Osteoblast (primary cell): ENCODE data around the gene GALNT2. TPM values are rescaled to one million over a fixed set of nuclear protein-coding genes. Genes with fewer than 3 reads are reported as not detected.

ENCODE experiments used
- DNase-seq: peaks from one replicate; pipeline ENCODE4 v3.0.0; 2011; ENCODE audit warnings: low spot score, mixed read lengths; ENCODE audit not compliant: insufficient read length; ENCODE audit errors: missing footprints
- H2AFZ ChIP-seq: 2 replicates; pipeline ENCODE4 v1.6.0; 2011; ENCODE audit warnings: mild to moderate bottlenecking, low read length
- H3K27ac ChIP-seq: 2 replicates; pipeline ENCODE4 v1.5.1; 2011; ENCODE audit warnings: mild to moderate bottlenecking, low read depth, low read length, moderate library complexity
- H3K27me3 ChIP-seq: 2 replicates; pipeline ENCODE4 v1.6.0; 2012; ENCODE audit warnings: mild to moderate bottlenecking, control low read depth, inconsistent platforms, low read length, moderate library complexity; ENCODE audit not compliant: insufficient read depth
- H3K36me3 ChIP-seq: 2 replicates; pipeline ENCODE4 v1.5.1; 2011; ENCODE audit warnings: mild to moderate bottlenecking, low read length, control low read depth, moderate library complexity; ENCODE audit not compliant: insufficient read depth
- H3K4me1 ChIP-seq: 2 replicates; pipeline ENCODE4 v1.5.1; 2011; ENCODE audit warnings: mild to moderate bottlenecking, low read length, control low read depth, moderate library complexity; ENCODE audit not compliant: insufficient read depth
- H3K4me2 ChIP-seq: 2 replicates; pipeline ENCODE4 v1.6.0; 2011; ENCODE audit warnings: mild to moderate bottlenecking, low read length; ENCODE audit not compliant: insufficient read depth
- H3K4me3 ChIP-seq: fragments of 200-600 bp; sonication (generic); 3 replicates; pipeline ENCODE4 v1.5.1; 2012; ENCODE audit warnings: mild to moderate bottlenecking, low read length, inconsistent platforms; ENCODE audit not compliant: insufficient read depth
- H3K79me2 ChIP-seq: 2 replicates; pipeline ENCODE4 v1.6.0; 2012; ENCODE audit warnings: mild to moderate bottlenecking, low read length, control low read depth, inconsistent platforms; ENCODE audit not compliant: insufficient read depth
- H3K9me3 ChIP-seq: 2 replicates; pipeline ENCODE4 v1.5.1; 2011; ENCODE audit warnings: low read depth, low read length, control low read depth
- H4K20me1 ChIP-seq: 2 replicates; pipeline ENCODE4 v1.6.0; 2012; ENCODE audit warnings: mild to moderate bottlenecking, low read length, control low read depth; ENCODE audit not compliant: insufficient read depth
- total RNA-seq: library from RNA; depleted of rRNA; stranded (reverse); fragments of >200 nt; gene quantifications from 2 replicates; pipeline ENCODE4 v1.2.3, GENCODE V29; 2012
- TF ChIP-seq, protein P1 (sequence below): IDR thresholded peaks from 2 replicates; pipeline ENCODE4 v1.5.1; 2011; ENCODE audit warnings: mild to moderate bottlenecking, low read depth, low read length, moderate library complexity; ENCODE audit errors: extremely low read depth

Gene GALNT2
- total RNA-seq, 1 donor = 83.2 TPM

GRCh38 chr1:230279583-230279945, 212.5 kb downstream of the GALNT2 start:
- no peak overlapping the region for H2AFZ ChIP-seq
- no peaks in the 10 kb centered on the region for H3K27me3 ChIP-seq
- no peak overlapping the region for H3K4me2 ChIP-seq
- H4K20me1 ChIP-seq = peaks cover 2% of the 10 kb centered on the region
- no peak for DNase-seq
- TF ChIP-seq, protein P1, sequence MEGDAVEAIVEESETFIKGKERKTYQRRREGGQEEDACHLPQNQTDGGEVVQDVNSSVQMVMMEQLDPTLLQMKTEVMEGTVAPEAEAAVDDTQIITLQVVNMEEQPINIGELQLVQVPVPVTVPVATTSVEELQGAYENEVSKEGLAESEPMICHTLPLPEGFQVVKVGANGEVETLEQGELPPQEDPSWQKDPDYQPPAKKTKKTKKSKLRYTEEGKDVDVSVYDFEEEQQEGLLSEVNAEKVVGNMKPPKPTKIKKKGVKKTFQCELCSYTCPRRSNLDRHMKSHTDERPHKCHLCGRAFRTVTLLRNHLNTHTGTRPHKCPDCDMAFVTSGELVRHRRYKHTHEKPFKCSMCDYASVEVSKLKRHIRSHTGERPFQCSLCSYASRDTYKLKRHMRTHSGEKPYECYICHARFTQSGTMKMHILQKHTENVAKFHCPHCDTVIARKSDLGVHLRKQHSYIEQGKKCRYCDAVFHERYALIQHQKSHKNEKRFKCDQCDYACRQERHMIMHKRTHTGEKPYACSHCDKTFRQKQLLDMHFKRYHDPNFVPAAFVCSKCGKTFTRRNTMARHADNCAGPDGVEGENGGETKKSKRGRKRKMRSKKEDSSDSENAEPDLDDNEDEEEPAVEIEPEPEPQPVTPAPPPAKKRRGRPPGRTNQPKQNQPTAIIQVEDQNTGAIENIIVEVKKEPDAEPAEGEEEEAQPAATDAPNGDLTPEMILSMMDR = no peak
- H3K9me3 ChIP-seq = no peaks in the 10 kb centered on the region
- no peak overlapping the region for H3K27ac ChIP-seq
- no peaks in the 10 kb centered on the region for H3K79me2 ChIP-seq
- H3K4me1 ChIP-seq = no peaks in the 10 kb centered on the region
- H3K4me3 ChIP-seq = no peak overlapping the region
- peaks cover 51% of the 10 kb centered on the region for H3K36me3 ChIP-seq

GRCh38 chr1:230280054-230280795, 213.2 kb downstream of the GALNT2 start:
- no peak overlapping the region for H3K4me2 ChIP-seq
- H3K36me3 ChIP-seq = peaks cover 45% of the 10 kb centered on the region
- no peak overlapping the region for H3K27ac ChIP-seq
- no peaks in the 10 kb centered on the region for H3K27me3 ChIP-seq
- peaks cover 3% of the 10 kb centered on the region for H4K20me1 ChIP-seq
- H3K4me3 ChIP-seq = no peak overlapping the region
- TF ChIP-seq, protein P1 = no peak
- no peaks in the 10 kb centered on the region for H3K4me1 ChIP-seq
- peak; percentile 58 for DNase-seq
- no peaks in the 10 kb centered on the region for H3K9me3 ChIP-seq
- no peaks in the 10 kb centered on the region for H3K79me2 ChIP-seq
- H2AFZ ChIP-seq = no peak overlapping the region

DNA sequence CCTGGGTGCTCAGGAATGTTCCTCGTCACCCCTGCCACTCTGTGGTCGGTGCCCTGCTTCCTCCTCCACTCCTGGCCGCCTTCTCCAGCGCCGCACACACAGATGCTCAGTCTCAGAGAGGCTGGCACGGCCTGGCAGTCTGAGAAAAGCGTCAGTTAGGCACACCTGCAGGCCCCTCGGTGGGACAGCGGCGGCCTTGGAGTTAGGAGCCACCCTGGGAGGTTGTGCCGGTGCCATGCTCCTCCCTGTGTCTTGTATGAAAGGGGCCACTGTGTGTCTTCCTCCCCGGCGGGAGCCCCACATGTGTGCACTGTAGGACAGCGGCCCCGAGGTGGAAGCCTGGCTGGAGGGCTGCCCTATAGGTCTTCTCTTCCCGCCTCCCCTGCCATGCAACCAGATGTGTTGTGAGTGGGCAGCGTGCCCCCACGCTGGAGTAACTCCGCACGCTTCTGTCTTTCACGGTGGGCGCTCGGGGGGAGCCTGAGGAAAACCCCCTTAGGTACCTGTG, 213.9 kb downstream of the GALNT2 start:
- TF ChIP-seq, protein P1 = no peak
- no peak overlapping the region for H2AFZ ChIP-seq
- no peak overlapping the region for H3K27ac ChIP-seq
- no peaks in the 10 kb centered on the region for H3K4me1 ChIP-seq
- DNase-seq = peak; percentile 38
- no peak overlapping the region for H3K4me2 ChIP-seq
- H3K9me3 ChIP-seq = no peaks in the 10 kb centered on the region
- peaks cover 3% of the 10 kb centered on the region for H4K20me1 ChIP-seq
- H3K27me3 ChIP-seq = no peaks in the 10 kb centered on the region
- peaks cover 37% of the 10 kb centered on the region for H3K36me3 ChIP-seq
- H3K4me3 ChIP-seq = no peak overlapping the region
- no peaks in the 10 kb centered on the region for H3K79me2 ChIP-seq

GRCh38 chr1:230281556-230281955, 214.5 kb downstream of the GALNT2 start:
- DNase-seq = peak; percentile 52
- H3K4me3 ChIP-seq = no peak overlapping the region
- no peak overlapping the region for H3K4me2 ChIP-seq

More at GRCh38 chr1:230281556-230281955, 214.5 kb downstream of the GALNT2 start:
- H3K9me3 ChIP-seq = no peaks in the 10 kb centered on the region
- peaks cover 3% of the 10 kb centered on the region for H4K20me1 ChIP-seq
- H3K27ac ChIP-seq = no peak overlapping the region
- H3K4me1 ChIP-seq = no peaks in the 10 kb centered on the region
- no peaks in the 10 kb centered on the region for H3K79me2 ChIP-seq
- peaks cover 31% of the 10 kb centered on the region for H3K36me3 ChIP-seq
- TF ChIP-seq, protein P1 = no peak
- no peak overlapping the region for H2AFZ ChIP-seq
- peaks cover 3% of the 10 kb centered on the region for H3K27me3 ChIP-seq
